ENCODE data around the gene IGLON5.

The IGLON5 gene

DNA sequence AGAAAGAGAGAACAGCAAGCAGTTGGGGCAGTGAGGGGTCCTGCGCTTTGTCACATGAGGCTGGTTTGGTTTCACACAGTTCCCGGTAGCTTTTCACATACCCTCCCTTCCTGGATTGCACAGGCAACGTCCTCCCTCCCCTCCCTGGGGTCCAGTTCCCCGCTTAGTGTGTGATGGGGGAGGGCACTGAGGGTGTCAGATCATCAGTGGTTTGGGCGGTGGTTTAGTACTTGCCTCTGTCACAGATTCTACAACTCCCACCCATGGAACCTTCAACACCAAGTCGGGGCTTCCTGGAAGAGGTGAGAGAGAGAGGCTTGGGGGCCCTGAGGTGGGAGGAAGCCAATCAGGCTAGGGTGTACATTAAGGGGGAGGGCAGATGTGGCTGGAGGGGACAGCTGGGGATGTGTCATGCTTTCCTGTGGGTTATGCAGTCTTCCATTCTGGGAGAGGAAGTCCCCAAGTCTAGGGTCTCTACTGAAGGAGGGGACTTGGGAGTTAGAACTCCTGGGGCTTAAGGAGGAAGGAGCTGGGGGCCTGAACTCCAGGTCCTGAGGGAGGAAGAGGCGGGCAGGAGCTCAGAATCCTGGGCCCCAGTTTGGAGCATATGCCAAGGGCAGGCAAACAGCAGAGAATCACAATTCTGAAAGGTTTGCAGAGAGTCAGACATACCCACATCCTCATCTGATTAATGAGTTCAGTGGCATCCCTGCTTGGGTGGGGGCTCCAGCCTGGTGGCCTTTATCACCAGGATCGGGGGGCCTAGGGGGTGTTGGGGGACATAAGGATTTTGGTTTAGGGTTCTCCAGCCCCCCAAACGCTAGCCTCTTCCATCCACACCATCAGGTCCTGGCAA is 61.4 kb downstream of the IGLON5 start, which contains the start of gene NKG7:
Gene NKG7, minus strand, starts transcription at position 6 of the 856 bp plus-strand sequence. CDS start 119 bp downstream, outside the sequence.
- no peak within 1 kb of the TSS for H3K4me3 ChIP-seq (replicated peaks in 1 of 2; ENCODE audit: low read depth in 2 of 2, low read length in 2 of 2)
- TF ChIP-seq, protein P1, sequence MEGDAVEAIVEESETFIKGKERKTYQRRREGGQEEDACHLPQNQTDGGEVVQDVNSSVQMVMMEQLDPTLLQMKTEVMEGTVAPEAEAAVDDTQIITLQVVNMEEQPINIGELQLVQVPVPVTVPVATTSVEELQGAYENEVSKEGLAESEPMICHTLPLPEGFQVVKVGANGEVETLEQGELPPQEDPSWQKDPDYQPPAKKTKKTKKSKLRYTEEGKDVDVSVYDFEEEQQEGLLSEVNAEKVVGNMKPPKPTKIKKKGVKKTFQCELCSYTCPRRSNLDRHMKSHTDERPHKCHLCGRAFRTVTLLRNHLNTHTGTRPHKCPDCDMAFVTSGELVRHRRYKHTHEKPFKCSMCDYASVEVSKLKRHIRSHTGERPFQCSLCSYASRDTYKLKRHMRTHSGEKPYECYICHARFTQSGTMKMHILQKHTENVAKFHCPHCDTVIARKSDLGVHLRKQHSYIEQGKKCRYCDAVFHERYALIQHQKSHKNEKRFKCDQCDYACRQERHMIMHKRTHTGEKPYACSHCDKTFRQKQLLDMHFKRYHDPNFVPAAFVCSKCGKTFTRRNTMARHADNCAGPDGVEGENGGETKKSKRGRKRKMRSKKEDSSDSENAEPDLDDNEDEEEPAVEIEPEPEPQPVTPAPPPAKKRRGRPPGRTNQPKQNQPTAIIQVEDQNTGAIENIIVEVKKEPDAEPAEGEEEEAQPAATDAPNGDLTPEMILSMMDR (IDR thresholded peaks at IDR 0.05; ENCODE audit: low read depth, low read length) = no peak
- no peak for DNase-seq (ENCODE audit: low read depth in 2 of 2)

DNA sequence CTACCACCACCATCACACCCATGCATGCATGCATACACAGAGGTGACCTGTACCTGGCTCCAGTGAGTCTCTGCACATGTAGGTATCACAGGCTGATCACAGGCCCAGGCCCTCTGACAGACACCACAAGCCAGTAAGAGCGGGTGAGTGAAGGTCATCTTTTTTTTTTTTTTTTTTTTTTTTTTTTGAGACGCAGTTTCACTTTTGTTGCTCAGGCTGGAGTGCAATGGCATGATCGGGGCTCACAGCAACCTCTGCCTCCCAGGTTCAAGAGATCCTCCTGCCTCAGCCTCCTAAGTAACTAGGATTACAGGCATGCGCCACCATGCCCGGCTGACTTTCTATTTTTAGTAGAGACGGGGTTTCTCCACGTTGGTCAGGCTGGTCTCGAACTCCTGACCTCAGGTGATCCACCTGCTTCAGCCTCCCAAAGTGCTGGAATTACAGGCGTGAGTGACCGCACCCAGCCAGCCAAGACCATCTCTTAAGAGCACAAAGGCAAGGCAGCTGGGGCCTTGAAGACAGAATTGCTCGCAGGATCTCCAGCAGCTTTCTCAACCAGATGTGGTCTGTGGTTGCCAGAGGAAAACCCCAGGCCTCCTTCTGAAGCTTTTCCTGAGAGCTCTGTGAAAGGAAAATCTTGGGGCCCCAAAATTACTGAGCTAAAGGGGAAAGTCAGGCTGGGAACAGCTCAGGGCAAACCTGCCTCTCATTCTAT is 64.2 kb downstream of the IGLON5 start:
- DNase-seq (ENCODE audit: low read depth in 2 of 2) = no peak
- no peak overlapping the region for H3K4me3 ChIP-seq (replicated peaks in 1 of 2; ENCODE audit: low read depth in 2 of 2, low read length in 2 of 2)
- TF ChIP-seq, protein P1 (IDR thresholded peaks at IDR 0.05; ENCODE audit: low read depth, low read length) = no peak

DNA sequence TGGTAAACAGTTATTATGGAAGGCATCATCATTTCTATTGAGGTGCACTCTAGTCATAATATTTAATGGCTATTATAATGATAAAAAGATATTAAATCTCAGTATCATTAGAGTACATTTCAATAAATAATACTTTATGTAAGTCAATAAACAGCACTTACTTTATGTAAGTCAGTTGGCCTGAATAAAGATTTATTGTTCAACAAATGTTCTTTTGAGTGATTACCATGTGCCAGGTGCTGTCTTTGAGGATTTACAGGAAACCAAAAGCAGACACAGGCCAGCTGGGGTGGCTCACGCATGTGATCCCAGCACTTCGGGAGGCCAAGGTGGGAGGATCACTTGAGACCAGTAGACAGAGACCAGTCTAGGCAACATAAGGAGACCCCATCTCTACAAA is 66.0 kb downstream of the IGLON5 start:
- no peak for DNase-seq (ENCODE audit: low read depth in 2 of 2)
- H3K4me3 ChIP-seq (replicated peaks in 1 of 2; ENCODE audit: low read depth in 2 of 2, low read length in 2 of 2) = no peak overlapping the region
- TF ChIP-seq, protein P1 (IDR thresholded peaks at IDR 0.05; ENCODE audit: low read depth, low read length) = no peak

DNA sequence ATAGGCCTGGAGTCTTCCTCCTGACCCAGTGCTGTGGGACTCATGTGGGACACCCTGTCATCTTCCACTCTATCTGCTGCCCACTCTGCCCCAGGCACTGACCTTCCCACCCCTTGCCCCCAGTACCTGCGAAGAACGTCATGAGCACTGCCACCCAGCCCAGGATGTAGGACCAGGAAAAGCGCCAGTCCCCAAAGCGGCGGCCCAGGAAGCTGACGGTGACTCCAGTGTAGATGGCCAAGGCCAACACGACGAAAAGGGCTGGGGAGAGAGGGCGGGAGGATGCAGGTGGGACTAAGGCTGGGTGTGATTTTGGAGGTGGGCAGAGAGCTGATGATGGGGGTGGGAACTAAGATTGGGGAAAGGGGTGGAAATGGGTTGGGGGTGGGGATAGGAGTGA is 68.9 kb downstream of the IGLON5 start:
- no peak for DNase-seq (ENCODE audit: low read depth in 2 of 2)
- TF ChIP-seq, protein P1 (IDR thresholded peaks at IDR 0.05; ENCODE audit: low read depth, low read length) = no peak
- H3K4me3 ChIP-seq (replicated peaks in 1 of 2; ENCODE audit: low read depth in 2 of 2, low read length in 2 of 2) = no peak overlapping the region
